ENCODE data around the gene PBX1. TPM values are rescaled to one million over a fixed set of nuclear protein-coding genes. Genes with fewer than 3 reads are reported as not detected.

Gene PBX1
- total and polyA plus RNA-seq, 2 donors (not counting 3 experiments of a cell fraction or from before 2014, with no cell fraction given), result 10.7 to 24.1 TPM

GRCh38 chr1:164708596-164708995, 149.6 kb downstream of the PBX1 start:
- H3K9ac ChIP-seq (replicated peaks; ENCODE audit: extremely low read depth, insufficient read depth, low read length), result no peak overlapping the region
- H3K9me3 ChIP-seq (replicated peaks; ENCODE audit: control insufficient read depth, insufficient read depth, low read length), result no peaks in the 10 kb centered on the region
- intact Hi-C loops (cut with micrococcal nuclease) (no loop called here), dilution Hi-C loops (cut with MboI; ENCODE audit: extremely low pct_ligation_motif_present, low sequenced_read_pairs) (no loop called here)
- TF ChIP-seq FOS (IDR thresholded peaks at IDR 0.05; ENCODE audit: borderline replicate concordance, insufficient read depth, low read length) (no peak), POLR2A (IDR thresholded peaks at IDR 0.05; ENCODE audit: low read depth, low read length) (no peak), MAX (IDR thresholded peaks at IDR 0.05; ENCODE audit: insufficient read depth, insufficient read length) (no peak), CTCF (IDR thresholded peaks at IDR 0.05; ENCODE audit: extremely low read depth in 1 of 2, insufficient read depth in 1 of 2, low read depth in 1 of 2, low read length in 2 of 2) (no peak), POLR2AphosphoS5 (IDR thresholded peaks at IDR 0.05; ENCODE audit: insufficient read depth, low read depth, low read length) (no peak), EZH2 (IDR thresholded peaks at IDR 0.05; ENCODE audit: borderline replicate concordance, low read depth, low read length, severe bottlenecking) (no peak), JUN (IDR thresholded peaks at IDR 0.05; ENCODE audit: borderline replicate concordance, insufficient read depth, insufficient read length, low read depth) (no peak), MYC (IDR thresholded peaks at IDR 0.05; ENCODE audit: low read depth, low read length) (no peak), GATA2 (IDR thresholded peaks at IDR 0.05; ENCODE audit: insufficient read depth, insufficient read length, low read depth, low read length) (no peak)
- no peaks in the 10 kb centered on the region for H3K79me2 ChIP-seq (ENCODE audit: control insufficient read depth, insufficient read depth, low read length)
- H3K4me1 ChIP-seq (ENCODE audit: control insufficient read depth, extremely low read depth, insufficient read depth, low read length), result peaks cover 27% of the 10 kb centered on the region
- ChIA-PET CTCF (interaction anchor here (2.8 kb wide), 1 partner anchor 79 kb away, joined by 9 read pairs; no protein-coding TSS in a partner anchor), POLR2A (no interaction called here)
- no peak overlapping the region for H2AFZ ChIP-seq (ENCODE audit: low read depth, low read length)
- no peak overlapping the region for H3K4me3 ChIP-seq (replicated peaks in 1 of 3; ENCODE audit: insufficient read depth in 1 of 3, low read depth in 1 of 3, low read length in 3 of 3)
- no peaks in the 10 kb centered on the region for H3K27me3 ChIP-seq (ENCODE audit: control insufficient read depth in 2 of 2, insufficient read depth in 2 of 2, low read length in 2 of 2)
- no peak overlapping the region for H3K27ac ChIP-seq (ENCODE audit: insufficient read depth, low read depth, low read length)
- BruUV-seq (replicated peaks), result no TSS peak
- H3K36me3 ChIP-seq (ENCODE audit: control insufficient read depth in 2 of 2, extremely low read depth in 1 of 2, insufficient read depth in 2 of 2, low read length in 2 of 2), result no peaks in the 10 kb centered on the region
- FAIRE-seq (no peak), DNase-seq (ENCODE audit: low read depth, low spot score) (no peak)
- no peaks in the 10 kb centered on the region for H4K20me1 ChIP-seq (replicated peaks; ENCODE audit: control insufficient read depth, extremely low read depth, insufficient read depth, low read length)
- no peaks in the 10 kb centered on the region for H3K9me1 ChIP-seq (replicated peaks; ENCODE audit: control insufficient read depth, extremely low read depth, insufficient read depth, low read length)
- H3K4me2 ChIP-seq (ENCODE audit: insufficient read depth, low read length), result no peak overlapping the region
